ENCODE results near the gene MEF2C.
"Not testable (repeated sequence)": the region's sequence is repeated elsewhere in the genome, so short reads cannot be mapped to it uniquely, and the experiment has no call there.

Gene MEF2C

DNA sequence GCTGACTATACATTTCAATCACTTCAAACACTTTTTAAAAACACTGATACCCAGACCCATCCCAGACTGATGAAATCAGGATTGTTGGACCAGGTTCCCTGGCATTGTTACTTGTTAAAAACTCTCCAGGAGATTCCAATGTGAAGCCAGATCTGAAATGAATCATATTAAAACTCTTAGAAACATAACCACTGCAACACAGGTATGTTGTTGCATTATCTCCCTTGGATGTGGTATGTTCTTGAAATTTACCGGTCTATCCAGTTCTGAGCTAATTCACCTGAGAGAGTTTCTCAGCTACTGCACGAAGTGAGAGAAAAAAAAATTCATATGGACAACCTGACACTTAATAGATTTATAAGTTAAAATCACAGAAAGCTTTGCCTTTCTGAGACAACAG, 21.8 kb downstream of the MEF2C start:
- no peak for DNase-seq (ENCODE audit: low spot score)

DNA sequence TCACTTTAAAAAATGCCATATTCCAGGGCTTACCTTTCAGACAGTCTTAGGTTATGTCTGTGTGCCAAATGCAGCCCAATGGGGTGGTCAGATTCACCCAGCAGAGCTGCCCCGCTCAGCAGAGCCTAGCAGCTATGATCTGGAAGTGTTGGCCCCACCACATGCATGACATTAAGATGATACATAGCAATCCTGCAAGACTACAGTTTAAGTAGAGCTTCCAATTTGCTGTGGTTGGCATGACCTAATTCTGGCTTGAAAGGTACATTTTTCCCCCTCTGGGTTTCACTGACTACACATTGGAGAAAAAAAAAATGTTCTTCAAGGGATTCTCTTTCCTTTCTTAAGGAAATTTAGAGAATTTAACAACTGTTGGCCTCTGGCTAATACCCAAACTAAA, 22.5 kb downstream of the MEF2C start:
- no peak for DNase-seq (ENCODE audit: low spot score)

DNA sequence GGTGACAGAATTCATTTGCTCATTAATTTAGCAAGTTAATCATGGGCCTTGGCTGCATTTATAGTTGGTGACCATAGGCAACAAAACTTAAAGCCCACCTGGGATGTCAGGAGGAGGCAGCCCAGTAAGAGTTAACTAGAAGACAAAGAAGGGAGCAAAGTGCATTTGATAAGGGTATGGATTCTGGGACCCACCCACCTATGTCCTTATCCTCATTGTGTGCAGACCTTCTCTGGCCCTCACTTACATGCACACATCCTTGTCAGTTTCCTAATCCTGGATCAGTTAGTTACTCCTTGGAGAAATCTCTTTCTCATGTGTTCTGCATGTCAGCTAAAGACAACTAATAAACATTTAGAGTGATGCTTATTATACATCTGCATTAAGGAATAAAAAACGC, 24.6 kb downstream of the MEF2C start:
- peak; percentile 10 for DNase-seq (ENCODE audit: low spot score)

DNA sequence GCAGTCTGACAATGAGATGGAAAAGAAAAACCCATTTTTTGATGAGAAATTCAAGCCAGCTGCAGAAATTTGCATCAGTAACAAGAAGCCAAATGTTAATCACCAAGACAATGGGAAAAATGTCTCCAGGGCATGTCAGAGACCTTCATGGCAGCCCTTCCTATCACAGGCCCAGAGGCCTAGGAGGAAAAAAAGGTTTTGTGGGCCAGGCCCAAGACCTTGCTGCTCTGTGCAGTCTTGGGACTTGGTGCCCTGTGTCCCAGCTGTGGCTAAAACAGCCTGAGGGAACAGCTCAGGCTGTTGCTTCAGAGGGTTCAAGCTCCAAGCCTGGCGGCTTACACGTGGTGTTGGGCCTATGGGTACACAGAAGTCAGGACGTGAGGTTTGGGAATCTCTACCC, 26.6 kb downstream of the MEF2C start:
- not testable (repeated sequence) for DNase-seq (ENCODE audit: low spot score)

DNA sequence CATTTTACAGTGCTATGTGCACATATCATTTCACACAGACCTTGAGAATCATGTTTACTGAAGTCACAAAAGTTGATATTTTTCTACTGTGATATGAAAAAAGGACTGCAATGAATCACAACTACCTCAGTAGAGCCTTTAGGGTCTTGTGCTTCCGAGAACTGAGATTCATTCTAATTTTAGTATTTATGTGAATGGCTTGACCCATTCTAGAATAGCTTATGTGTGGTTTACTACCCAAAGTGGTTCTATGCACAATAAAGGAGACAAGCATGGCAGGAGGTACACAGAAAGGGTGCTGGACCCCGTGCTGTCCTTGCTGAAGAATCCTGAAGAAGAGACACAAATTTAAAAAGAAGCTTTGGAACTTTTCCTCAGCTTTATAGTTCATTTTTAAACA, 28.2 kb downstream of the MEF2C start:
- DNase-seq (ENCODE audit: low spot score) = no peak

DNA sequence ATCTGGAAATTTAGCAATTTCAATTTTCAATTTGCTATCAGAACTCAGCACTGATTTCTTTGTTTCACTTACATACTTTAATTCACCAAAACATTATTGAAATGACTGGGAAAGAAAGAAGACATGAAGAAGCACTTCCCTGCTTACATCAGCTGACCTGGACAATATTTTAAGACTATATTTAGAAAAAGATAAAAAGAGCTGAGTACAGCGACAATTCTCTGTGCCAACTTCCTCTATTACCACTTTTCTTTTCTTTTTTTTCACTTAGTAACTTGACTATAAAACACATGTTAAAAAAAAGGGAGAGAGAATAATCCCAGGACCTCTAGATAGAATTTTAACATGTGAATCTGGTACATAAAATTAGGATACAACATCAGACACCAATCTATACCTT, 35.6 kb downstream of the MEF2C start:
- no peak for DNase-seq (ENCODE audit: low spot score)

DNA sequence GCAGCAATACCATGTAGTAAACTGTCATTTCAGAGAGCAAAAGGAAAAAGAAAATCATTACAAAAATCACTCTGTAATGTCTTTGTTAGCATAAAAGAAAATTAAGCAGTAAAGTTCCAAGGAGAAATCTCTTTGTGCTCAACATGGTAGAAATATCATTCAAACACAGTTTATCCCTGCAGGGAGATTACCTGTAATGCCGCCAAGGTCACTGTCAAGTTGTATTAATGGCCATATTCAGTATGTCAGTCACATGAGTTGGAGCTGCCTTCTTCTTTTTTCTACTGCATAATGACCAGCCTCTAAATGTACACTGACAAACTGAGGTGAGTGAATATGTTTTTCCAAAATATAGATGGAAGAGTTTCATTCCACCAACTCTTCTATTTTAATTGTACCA, 36.5 kb downstream of the MEF2C start:
- no peak for DNase-seq (ENCODE audit: low spot score)

DNA sequence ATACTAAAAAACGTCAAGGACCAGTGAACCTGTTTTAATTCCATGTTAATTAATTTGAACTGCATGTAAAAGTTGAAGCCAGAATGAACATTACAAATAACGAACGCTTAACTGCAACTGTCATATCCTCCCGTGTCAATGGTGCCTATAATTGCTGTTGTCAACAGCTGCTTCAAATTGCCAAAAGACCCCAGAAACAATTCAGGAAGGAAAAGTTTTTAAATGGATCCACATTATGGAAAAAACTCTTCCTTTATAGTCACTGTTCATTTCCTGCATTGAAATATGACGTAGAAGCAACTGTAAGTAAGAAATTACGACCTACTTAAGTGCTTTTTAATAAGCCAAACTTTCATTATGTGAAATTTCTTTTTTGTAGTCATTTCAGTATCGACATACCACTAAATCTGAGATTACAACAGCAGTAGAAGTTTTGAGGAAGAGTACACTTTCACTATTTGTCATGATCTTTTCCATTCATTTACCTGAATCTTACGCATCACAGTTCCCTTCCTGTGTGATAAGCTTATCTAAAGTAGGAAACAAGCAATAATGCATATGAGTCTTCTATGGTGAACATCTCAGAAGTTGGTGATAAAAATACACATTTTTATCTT, 37.8 kb downstream of the MEF2C start:
- DNase-seq (ENCODE audit: low spot score) = no peak

DNA sequence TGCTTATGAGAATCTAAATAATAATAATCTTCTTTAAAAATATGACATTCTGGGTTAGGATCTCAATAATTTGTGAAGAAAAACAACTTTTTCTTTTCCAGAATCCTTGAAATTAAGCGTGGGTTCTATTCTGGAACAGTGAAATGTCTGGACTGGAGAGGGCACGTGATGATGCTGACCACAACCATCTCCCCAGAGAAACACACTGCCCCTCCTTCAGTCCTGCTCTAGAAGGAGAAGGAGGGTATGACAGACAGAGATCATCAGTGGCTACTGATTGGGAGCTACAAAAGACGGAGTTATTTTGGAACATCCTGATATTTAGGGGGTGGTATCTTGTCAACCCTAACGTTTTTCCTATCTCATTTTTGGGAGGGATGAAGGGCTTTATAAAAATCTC, 40.2 kb downstream of the MEF2C start:
- no peak for DNase-seq (ENCODE audit: low spot score)

DNA sequence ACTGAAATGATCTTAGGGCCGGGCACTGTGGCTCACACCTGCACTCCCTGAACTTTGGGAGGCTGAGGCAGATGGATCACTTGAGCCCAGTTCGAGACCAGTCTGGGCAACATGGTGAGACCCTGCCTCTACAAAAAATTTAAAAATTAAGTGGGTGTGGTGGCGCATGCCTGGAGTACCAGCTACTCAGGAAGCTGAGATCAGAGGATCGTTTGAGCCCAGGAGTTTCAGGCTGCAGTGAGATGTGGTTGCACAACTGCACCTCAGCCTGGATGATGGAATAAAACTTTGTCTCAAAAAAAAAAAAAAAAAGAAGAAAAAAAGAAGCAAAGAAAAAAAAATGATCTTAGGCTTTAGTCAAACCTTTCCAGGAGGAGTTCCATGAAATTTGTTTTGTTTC, 41.8 kb downstream of the MEF2C start:
- DNase-seq (ENCODE audit: low spot score) = no peak

DNA sequence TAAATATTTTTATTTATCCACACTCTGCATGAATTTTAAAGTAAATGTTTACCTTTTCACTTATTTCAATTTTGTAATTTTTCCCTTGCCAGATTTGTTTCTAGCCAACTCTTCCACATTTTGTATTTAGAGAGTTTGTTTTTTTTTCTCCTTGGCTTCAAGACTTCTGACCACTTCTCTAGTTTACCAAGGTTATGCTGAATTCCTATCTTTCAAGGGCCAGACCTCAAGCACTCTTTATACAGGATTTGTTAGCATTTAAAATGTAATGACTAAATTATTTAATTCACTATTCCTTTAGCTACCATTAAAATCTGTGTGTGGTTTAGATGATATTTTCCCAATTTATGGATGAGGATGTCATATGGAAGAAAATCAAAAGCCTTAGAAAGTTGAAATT, 42.5 kb downstream of the MEF2C start:
- no peak for DNase-seq (ENCODE audit: low spot score)

DNA sequence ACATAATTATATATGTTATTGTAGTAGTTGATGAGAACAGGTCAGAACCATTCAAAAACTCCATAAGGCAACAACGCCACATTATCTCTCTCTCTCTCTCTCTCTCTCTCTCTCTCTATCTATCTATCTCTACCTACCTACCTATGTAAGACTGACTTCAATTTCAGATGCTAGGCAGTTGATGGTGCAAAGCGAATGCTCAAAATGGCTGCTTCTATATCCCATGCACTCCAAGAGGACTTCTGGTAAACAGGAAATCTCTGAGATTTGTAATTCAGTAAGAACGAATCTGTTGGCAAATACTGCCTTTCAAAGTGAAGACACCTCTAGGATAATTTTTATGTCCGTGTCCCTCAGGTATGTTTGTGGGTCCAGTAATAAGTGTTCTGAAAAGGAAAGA, 43.7 kb downstream of the MEF2C start:
- DNase-seq (ENCODE audit: low spot score) = no peak

DNA sequence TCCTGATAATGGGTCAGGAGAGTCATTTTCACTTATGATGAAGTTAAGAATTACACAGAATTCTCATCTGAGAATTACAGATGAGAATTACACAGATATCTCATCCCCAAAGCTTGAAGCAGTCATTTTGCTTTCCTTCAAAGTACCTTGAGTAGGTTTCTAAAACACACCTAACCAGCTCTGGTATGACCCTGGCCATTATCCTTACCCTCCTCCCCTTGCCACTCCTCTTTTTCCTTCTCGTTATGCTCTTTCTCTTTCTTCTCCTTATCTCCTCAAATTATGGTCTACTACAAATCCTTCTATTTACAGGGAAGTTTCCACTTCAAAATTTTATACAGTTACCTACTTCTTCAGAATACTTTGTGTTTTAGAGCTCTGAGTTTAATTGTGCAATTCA, 44.5 kb downstream of the MEF2C start:
- no peak for DNase-seq (ENCODE audit: low spot score)

DNA sequence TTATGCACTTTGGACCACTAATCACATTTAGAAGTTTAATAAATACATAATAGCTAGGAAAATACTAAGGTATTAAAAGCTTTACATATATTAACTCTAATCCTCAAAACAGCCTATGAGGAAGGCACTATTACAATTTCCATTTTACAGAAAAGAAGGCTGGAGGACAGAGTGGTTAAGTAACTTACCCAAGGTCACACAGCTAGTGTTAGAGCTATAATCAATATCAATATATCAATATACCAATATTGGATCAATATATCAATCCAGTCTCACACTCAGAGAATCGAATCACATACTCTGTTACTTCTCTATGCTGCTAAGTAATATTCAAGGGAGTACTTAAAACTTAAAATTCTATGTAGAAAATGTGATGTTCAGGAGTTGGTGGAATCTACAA, 45.2 kb downstream of the MEF2C start:
- no peak for DNase-seq (ENCODE audit: low spot score)

DNA sequence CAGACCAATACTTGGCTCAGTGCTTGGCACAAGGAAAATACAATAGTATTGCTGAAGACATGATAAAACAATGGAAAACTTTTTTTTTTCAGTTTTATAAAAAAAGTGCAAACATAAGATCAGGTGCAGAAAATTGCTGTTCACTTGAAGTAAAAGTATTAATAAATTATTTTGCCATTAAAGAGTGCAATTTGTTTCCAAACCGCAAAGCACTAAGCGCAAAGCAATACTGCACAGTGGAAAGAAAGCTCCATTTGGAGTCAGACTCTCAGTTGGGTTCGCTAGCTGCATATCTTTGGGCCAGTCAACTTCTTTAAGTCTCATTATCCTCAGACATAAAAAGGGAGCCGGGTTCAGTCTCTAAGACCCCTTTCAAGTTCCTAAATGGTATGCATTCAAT, 45.8 kb downstream of the MEF2C start:
- DNase-seq (ENCODE audit: low spot score) = no peak

DNA sequence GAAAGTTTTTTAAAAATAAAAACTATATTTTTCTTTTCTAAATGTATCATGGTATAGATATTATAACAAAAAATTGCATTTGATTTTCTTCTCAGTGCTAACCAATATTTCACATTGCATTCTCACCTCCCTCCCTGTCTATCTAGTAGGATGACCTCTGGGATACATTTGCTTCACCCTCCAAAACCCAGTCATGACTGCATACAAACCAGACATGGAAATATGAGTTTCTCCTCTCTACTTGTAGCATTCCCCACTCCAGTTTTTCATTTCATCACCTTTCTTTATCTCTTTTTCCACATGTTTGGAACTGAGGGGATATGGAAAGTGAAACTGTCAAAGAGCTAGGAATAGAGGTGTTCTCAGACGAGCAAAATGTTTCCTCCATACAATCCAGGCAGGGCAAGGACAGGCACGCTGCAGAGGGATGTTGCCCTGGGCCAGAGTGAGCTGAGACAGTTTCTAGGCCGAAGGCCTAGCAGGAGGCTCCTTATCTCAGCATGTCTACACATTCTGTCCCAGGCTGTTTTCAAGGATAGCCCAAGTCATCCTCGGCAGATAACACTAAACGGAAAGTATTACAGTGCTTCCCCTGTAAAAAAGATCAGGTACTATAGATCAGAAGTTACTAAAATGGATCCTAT, 46.7 kb downstream of the MEF2C start:
- no peak for DNase-seq (ENCODE audit: low spot score)

DNA sequence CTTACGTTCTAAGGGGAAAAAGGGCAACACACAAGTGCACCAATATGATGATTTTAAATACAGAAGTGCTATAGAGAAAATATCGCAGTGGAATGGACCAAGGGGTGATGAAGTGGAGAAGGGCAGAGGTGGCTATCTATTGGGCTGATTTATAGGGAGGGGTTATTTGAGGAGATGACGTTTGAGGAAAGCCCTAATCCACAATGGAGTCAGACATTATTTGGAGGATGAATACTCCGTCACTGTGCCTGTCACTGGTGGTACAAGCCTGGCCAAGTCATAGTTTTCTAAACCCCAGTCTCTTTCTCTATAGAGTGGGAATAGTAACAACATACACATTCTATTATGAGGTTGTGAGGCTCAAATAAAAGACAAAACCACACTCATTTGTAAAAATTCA, 48.5 kb downstream of the MEF2C start:
- DNase-seq (ENCODE audit: low spot score) = no peak

DNA sequence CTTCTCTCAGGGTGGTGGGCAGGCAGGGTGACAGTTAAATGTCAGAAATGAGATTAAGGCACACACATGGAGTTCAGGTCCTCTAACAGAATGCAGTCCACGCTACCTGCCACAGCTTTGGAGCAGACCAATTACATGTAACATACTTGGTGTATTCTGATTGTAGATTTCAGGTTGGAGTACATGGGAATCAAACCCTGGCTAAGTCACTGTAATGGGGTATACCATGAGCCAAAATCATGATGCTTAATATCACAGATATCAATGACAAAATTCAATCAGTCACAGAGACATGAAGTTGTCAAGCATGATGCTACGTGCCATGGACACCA, 48.9 kb downstream of the MEF2C start:
- no peak for DNase-seq (ENCODE audit: low spot score)

DNA sequence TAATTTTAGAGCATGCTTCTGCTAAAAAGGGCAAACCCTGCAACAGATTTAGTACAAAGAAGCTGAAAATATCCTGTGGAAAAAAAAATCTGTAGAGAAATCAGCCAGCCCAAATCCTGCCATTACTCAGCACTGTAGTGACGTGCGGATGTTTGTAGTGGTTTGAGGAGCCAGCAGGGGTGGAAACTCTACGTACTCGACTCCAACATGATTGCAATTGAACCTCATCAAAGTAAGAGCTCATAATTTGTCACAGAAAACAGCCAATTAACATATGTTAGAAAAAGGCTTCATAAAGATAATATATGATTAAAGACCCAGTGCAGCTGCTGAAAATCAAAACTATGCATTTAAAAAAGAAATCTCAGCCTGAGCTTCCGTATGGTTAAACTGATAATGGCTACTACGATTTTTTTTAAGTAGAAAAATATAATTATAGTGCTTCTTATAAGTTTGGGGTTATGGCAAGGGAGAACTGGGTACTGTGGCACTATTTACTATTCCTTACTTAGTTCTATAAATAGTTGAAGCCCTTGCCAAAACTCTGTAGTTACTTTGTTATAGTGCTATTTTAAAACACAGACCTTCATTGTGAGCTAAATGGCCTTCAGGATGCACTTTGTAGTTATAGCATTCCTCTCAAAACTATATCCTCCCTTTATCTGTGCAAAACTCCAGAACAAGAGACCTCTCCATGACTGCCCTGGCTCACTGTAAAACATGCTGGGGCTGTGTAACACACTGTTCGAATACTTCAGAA, 49.4 kb downstream of the MEF2C start:
- no peak for DNase-seq (ENCODE audit: low spot score)

DNA sequence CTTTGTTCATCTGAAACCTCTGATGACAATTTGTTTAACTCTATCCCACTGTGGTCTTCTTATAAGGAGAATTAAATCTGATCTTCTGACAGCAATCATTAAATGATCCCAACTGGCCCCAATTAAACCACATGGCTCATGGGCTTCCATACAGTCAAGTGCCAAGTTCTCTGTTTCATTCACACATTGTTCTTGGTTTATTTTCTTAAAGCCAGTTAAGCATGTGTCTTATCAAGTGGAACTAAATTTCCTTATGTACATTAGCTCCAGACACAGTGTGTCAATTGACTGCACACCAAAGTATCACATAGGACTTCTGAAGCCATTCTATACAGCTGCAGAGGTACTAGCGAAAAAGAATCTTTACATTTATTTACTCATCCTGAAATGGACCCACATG, 51.2 kb downstream of the MEF2C start:
- DNase-seq (ENCODE audit: low spot score) = no peak

DNA sequence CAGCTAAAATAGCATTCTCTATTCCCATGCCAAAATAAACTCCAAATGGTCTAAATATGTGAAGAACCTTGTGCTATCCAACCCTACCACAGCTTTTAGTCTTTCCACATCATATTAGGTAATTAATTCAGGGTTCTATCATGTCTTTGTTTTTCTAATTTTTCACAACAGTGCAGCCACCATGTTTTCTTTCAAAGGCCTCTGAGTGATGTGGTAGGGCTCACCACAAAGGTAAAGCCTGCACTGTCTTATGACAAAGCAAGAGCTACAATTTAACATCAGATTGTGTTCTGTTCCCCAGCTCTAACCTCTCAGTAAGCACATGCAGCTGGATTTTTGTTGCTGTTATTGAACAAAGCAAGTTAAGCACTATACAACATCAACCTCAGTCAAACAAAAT, 52.4 kb downstream of the MEF2C start:
- no peak for DNase-seq (ENCODE audit: low spot score)

DNA sequence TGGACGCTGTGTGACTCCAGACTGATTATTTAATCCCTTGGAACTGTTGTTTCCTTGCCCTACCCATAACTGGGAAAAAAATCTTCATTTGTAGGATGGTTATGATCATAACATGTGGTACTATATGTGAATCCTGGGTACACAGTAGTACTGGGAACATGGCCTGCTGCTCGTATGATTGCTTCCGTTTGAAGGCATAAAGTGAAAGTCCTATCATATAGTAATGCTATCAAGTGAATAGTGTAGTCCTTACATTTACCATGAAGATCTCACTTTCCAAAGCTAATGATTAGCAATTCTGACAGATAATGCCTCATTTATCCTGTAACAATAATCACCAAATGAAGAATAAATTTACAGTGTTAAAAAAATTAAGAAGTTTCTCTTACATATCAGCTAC, 53.2 kb downstream of the MEF2C start:
- no peak for DNase-seq (ENCODE audit: low spot score)

DNA sequence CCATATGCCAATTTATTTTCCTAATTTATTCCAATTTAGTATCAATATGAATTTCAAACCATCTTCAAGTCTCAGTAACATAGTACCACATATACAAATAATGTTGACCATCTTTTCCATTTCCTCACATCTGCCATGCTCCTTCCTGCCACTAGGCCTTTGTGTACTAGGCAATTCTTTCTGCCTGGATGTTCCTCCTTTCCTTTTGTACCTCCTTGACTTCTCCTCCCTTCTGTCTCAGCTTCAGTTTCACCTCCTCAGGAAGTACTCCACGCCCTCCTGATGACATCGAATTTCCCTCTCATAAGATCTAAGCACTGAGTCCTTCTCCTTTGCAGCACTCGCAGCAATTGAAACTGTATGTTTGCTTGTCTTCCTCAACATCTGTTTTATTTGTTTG, 53.9 kb downstream of the MEF2C start:
- DNase-seq (ENCODE audit: low spot score) = no peak

DNA sequence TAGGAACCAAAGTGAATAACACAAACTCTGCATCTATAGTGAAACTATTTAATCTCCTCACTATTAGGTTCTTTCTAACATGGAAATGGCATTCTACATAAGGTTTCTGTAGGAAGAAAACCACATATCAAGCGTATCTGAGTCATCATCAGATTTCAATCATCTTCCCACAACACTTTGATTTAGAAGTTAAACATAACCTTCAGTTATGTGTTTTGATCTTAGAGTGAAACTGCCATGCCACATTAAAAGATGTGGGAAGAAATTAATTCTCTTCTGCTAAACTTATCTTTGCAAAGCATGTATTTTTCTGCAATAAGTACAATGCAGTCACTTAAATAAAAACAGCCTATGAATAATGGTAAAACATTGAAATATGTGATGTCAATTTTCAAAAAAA, 55.0 kb downstream of the MEF2C start:
- DNase-seq (ENCODE audit: low spot score) = no peak

Measured in iPS-NIHi11 (cell line).